Measurements from ENCODE around the gene MRGPRE.

- TF ChIP-seq CTCF (optimal IDR thresholded peaks at IDR 0.05 in 1 of 3, IDR thresholded peaks at IDR 0.05 in 1 of 3, conservative IDR thresholded peaks at IDR 0.05 in 1 of 3; ENCODE audit: extremely low read depth in 1 of 3, insufficient read depth in 2 of 3, low read length in 3 of 3) (no peak), EZH2 (IDR thresholded peaks at IDR 0.05; ENCODE audit: low read length) (no peak)
These were observed 27.8 kb downstream of the MRGPRE start for GRCh38 chr11:3204141-3205015.

Data from keratinocyte (primary cell).